ENCODE data around the gene BAAT.
A peak's percentile ranks its signal among the peaks of the same experiment; 100 is the strongest.

The BAAT gene

DNA sequence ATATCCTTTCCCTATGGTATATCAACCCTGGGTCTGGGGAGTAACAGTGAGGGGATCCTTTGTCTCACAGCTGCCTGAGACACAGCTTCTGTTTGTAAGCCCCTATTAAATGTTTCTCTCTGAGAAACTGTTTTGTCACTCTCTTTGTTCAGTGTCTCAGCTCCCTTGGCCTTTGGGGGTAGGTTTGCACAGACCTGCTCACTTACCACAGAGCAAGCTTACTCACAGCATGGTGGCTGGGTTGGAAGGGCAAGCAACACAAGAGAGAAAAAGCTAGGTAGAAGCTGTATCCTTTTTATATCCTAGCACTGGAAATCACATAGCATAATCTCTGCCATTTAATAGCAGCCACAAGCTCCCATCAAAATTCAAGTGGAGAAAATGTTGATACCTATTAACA is 4.5 kb downstream of the BAAT start:
- ChIA-PET CTCF (interaction anchor here (0.6 kb wide), 1 partner anchor 193 kb away, joined by 3 read pairs; no protein-coding TSS in a partner anchor), POLR2A (ENCODE audit: low non-redundant PET) (interaction anchor here (0.6 kb wide), 1 partner anchor 920 kb away, joined by 3 read pairs; no protein-coding TSS in a partner anchor)
- H3K27ac ChIP-seq = no peak overlapping the region
- no peak for TF ChIP-seq CTCF (conservative IDR thresholded peaks at IDR 0.05; ENCODE audit: low read depth)
- DNase-seq (ENCODE audit: low spot score) = no peak

DNA sequence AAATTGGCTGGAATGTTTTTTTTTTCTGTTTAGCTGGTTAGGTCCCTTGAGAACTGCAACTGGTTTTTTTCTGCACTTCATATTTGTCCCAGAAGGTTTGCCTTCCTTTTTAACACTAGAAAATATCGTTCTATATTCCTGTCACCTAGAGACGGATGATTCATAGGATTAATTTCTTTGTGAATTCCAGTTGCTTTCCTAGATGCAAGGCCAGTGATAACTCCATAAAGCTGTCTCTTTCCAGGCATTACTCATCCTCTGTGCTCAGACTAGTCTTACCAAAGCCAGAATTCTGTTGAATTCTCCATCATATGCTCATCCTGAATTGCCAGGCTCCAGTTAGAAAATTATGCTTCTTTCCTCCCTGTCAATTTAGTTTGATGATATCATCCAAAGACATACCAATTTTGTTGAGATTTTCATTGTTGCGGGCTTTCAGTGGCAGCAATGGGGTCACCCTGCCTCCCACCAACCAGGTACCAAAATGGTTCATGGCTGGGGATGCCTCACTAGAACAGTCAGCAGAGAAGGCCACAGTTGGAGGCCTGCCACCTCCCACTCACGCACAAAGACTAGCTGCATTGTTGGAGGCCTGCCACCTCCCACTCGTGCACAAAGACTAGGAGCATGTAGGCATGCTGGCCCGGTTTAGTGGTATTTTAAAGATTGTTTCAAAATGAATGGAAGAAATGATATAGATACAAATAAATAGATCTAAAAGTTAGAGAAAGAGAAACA is 8.5 kb downstream of the BAAT start:
- ChIA-PET CTCF (interaction anchor here (0.6 kb wide), 1 partner anchor 300 kb away, joined by 5 read pairs; no protein-coding TSS in a partner anchor), POLR2A (ENCODE audit: low non-redundant PET) (no interaction called here)
- TF ChIP-seq CTCF (conservative IDR thresholded peaks at IDR 0.05; ENCODE audit: low read depth) = no peak
- peak; percentile 80 for DNase-seq (ENCODE audit: low spot score)
- peak overlapping the region; percentile 34; the same call in 1 of the 2 replicates for H3K27ac ChIP-seq

GRCh38 chr9:101375546-101375945 is 9.3 kb downstream of the BAAT start:
- CTCF ChIA-PET = no interaction called here
- TF ChIP-seq CTCF (conservative IDR thresholded peaks at IDR 0.05; ENCODE audit: low read depth) = no peak
- POLR2A ChIA-PET (ENCODE audit: low non-redundant PET) = no interaction called here
- H3K27ac ChIP-seq = no peak overlapping the region
- no peak for DNase-seq (ENCODE audit: low spot score)

- H3K27ac ChIP-seq = no peak overlapping the region
- TF ChIP-seq CTCF (conservative IDR thresholded peaks at IDR 0.05; ENCODE audit: low read depth) = no peak
- POLR2A ChIA-PET (ENCODE audit: low non-redundant PET) = no interaction called here
- no peak for DNase-seq (ENCODE audit: low spot score)
- CTCF ChIA-PET = interaction anchor here (0.6 to 0.8 kb wide), 4 partner anchors 42 to 253 kb away, joined by 3 to 9 read pairs (median 4); no protein-coding TSS in a partner anchor
Observed at GRCh38 chr9:101372327-101373118, 12.3 kb downstream of the BAAT start.

GRCh38 chr9:101371813-101372212 is 13.0 kb downstream of the BAAT start:
- ChIA-PET POLR2A (ENCODE audit: low non-redundant PET) (no interaction called here), CTCF (interaction anchor here (0.8 kb wide), 1 partner anchor 78 kb away, joined by 4 read pairs; no protein-coding TSS in a partner anchor)
- no peak for TF ChIP-seq CTCF (conservative IDR thresholded peaks at IDR 0.05; ENCODE audit: low read depth)
- no peak for DNase-seq (ENCODE audit: low spot score)
- no peak overlapping the region for H3K27ac ChIP-seq

GRCh38 chr9:101369884-101370531 is 14.8 kb downstream of the BAAT start:
- TF ChIP-seq CTCF (conservative IDR thresholded peaks at IDR 0.05; ENCODE audit: low read depth) = no peak
- no peak for DNase-seq (ENCODE audit: low spot score)
- ChIA-PET POLR2A (ENCODE audit: low non-redundant PET) (no interaction called here), CTCF (interaction anchor here (0.7 to 1.1 kb wide), 3 partner anchors 58 to 276 kb away, joined by 3 to 7 read pairs (median 5); no protein-coding TSS in a partner anchor)
- no peak overlapping the region for H3K27ac ChIP-seq
